CD14-positive monocyte (primary cell): ENCODE results near the gene VPS13A. TPM values are rescaled to one million over a fixed set of nuclear protein-coding genes. Genes with fewer than 3 reads are reported as not detected.

ENCODE experiments used
- DNase-seq, 3 donors: peaks; one replicate each; pipeline ENCODE4 v3.0.0-alpha.2; 2011 to 2022
- H2AFZ ChIP-seq: 2 replicates; pipeline ENCODE4 v1.6.0; 2012; ENCODE audit warnings: mild to moderate bottlenecking, low read depth, low read length, inconsistent platforms; ENCODE audit not compliant: insufficient read depth, poor library complexity, severe bottlenecking
- H3K27ac ChIP-seq, 2 donors: 1 replicate in 1 of 2; 2 replicates in 1 of 2; pipeline ENCODE4 v1.5.1; 2012 to 2013; ENCODE audit warnings: low read length in 2 of 2, control low read depth in 1 of 2, inconsistent platforms in 1 of 2, low read depth in 1 of 2, mild to moderate bottlenecking in 1 of 2
- H3K27me3 ChIP-seq, 2 donors: one replicate each; pipeline versions ENCODE4 v1.6.0 to v1.6.1; 2011 to 2013; ENCODE audit warnings: low read length in 2 of 2; ENCODE audit not compliant: control insufficient read depth in 2 of 2, insufficient read depth in 2 of 2
- H3K36me3 ChIP-seq, 2 donors: replicated peaks in 1 of 2; 1 replicate in 1 of 2; 2 replicates in 1 of 2; pipeline versions ENCODE4 v1.5.1 to v1.6.1; 2012 to 2013; ENCODE audit warnings: low read length in 2 of 2, control low read depth in 1 of 2, inconsistent platforms in 1 of 2, mild to moderate bottlenecking in 1 of 2; ENCODE audit not compliant: insufficient read depth in 2 of 2, control insufficient read depth in 1 of 2
- H3K4me1 ChIP-seq, 2 donors: 1 replicate in 1 of 2; 2 replicates in 1 of 2; pipeline versions ENCODE4 v1.5.1 to v1.6.1; 2012 to 2013; ENCODE audit warnings: low read length in 2 of 2, control low read depth in 1 of 2, inconsistent platforms in 1 of 2, mild to moderate bottlenecking in 1 of 2, moderate library complexity in 1 of 2; ENCODE audit not compliant: insufficient read depth in 2 of 2, control insufficient read depth in 1 of 2
- H3K4me2 ChIP-seq: replicated peaks from 2 replicates; pipeline ENCODE3; 2012; ENCODE audit warnings: low read length, moderate library complexity, mild to moderate bottlenecking; ENCODE audit not compliant: poor library complexity, severe bottlenecking; ENCODE audit errors: extremely low read depth
- H3K4me3 ChIP-seq, 3 experiments: fragments of 200-600 bp in 1 of 3; sonication (generic) in 1 of 3; replicated peaks in 1 of 3; 1 replicate in 2 of 3; 2 replicates in 1 of 3; pipeline ENCODE4 v1.5.1; 2011 to 2013; ENCODE audit warnings: low read length in 3 of 3, mild to moderate bottlenecking in 3 of 3, control low read depth in 2 of 3, low read depth in 2 of 3, inconsistent platforms in 1 of 3, moderate library complexity in 1 of 3
- H3K79me2 ChIP-seq: 2 replicates; pipeline ENCODE4 v1.6.0; 2012; ENCODE audit warnings: mild to moderate bottlenecking, control low read depth, inconsistent platforms, low read length, moderate library complexity; ENCODE audit not compliant: insufficient read depth
- H3K9ac ChIP-seq: 2 replicates; pipeline ENCODE4 v1.6.0; 2017; ENCODE audit warnings: low read length, mild to moderate bottlenecking; ENCODE audit not compliant: insufficient read depth, poor library complexity, severe bottlenecking
- H3K9me3 ChIP-seq, 2 donors: replicated peaks in 1 of 2; 1 replicate in 1 of 2; 2 replicates in 1 of 2; pipeline versions ENCODE4 v1.5.1 to v1.6.1; 2012 to 2013; ENCODE audit warnings: low read length in 2 of 2, control low read depth in 1 of 2; ENCODE audit not compliant: control insufficient read depth in 1 of 2, insufficient read depth in 1 of 2
- H4K20me1 ChIP-seq: 2 replicates; pipeline ENCODE4 v1.6.0; 2012; ENCODE audit warnings: mild to moderate bottlenecking, low read length, control low read depth, moderate library complexity; ENCODE audit not compliant: insufficient read depth
- H3K27ac Mint-ChIP-seq, 7 donors: one replicate each; pipeline ENCODE4 v1.8.0; 2020; ENCODE audit warnings: mild to moderate bottlenecking in 7 of 7, mixed read lengths in 7 of 7, moderate library complexity in 6 of 7, inconsistent platforms in 2 of 7
- H3K27me3 Mint-ChIP-seq, 3 donors: one replicate each; pipeline ENCODE4 v1.8.0; 2021 to 2022; ENCODE audit warnings: low read depth in 3 of 3, mild to moderate bottlenecking in 3 of 3, mixed read lengths in 3 of 3, moderate library complexity in 3 of 3, inconsistent platforms in 1 of 3
- H3K36me3 Mint-ChIP-seq, 2 donors: one replicate each; pipeline ENCODE4 v1.8.0; 2020; ENCODE audit warnings: mixed read lengths in 2 of 2, inconsistent platforms in 1 of 2, mild to moderate bottlenecking in 1 of 2
- H3K4me1 Mint-ChIP-seq: one replicate; pipeline ENCODE4 v1.8.0; 2020; ENCODE audit warnings: mild to moderate bottlenecking, mixed read lengths
- H3K4me3 Mint-ChIP-seq, 2 donors: one replicate each; pipeline ENCODE4 v1.8.0; 2020; ENCODE audit warnings: mild to moderate bottlenecking in 2 of 2, mixed read lengths in 2 of 2, moderate library complexity in 1 of 2
- H3K9me3 Mint-ChIP-seq, 7 donors: one replicate each; pipeline ENCODE4 v1.8.0; 2020 to 2022; ENCODE audit warnings: mixed read lengths in 7 of 7, mild to moderate bottlenecking in 6 of 7, moderate library complexity in 6 of 7, inconsistent platforms in 2 of 7
- CTCF ChIP-seq: fragments of 200-600 bp; IDR thresholded peaks from one replicate; pipeline ENCODE4 v1.8.0; 2022; ENCODE audit warnings: antibody characterized with exemption, mild to moderate bottlenecking
- WGBS: methylation state at CpG from one replicate; pipeline ENCODE4 v1.1.5; 2013; ENCODE audit warnings: missing lambda C conversion rate; ENCODE audit not compliant: insufficient coverage; 5-methylcytosine and 5-hydroxymethylcytosine counted together
- intact Hi-C, 2 donors: fragments of 100-400 bp; cut with micrococcal nuclease; formaldehyde crosslinking; loops; one replicate each; pipeline versions ENCODE4 v1.15.0 to v1.15.1; 2023
- polyA plus RNA-seq, 3 donors: library from polyadenylated mRNA; depleted of rRNA in 1 of 3; unstranded in 2 of 3; stranded (reverse) in 1 of 3; fragments of 300-500 nt in 2 of 3; fragments of >200 nt in 1 of 3; fragmentation: Illumina TruSeq in 2 of 3; gene quantifications; 1 replicate in 2 of 3; 2 replicates in 1 of 3; pipeline ENCODE4 v1.2.3, GENCODE V29; 2012 to 2021

VPS13A gene
- polyA plus RNA-seq, 3 donors, result 0.27 to 1.8 (median 1.1) TPM

DNA sequence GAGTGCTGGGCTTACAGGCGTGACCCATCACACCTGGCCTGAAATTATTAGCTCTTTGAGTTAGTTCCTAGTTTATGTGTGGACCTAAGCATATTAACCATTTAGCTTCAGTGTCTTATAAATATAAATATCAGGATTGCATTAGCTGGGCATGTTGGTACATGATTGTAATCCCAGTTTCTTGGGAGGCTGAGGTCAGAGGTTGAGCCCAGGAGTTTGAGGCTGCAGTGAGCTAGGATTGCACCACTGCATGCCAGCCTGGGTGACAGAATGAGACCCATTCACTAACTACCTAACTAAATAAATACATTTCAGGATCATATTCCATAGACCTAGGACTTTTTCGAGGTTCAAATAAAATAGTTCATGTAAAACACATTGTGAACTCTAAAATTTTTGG, 129.8 kb downstream of the VPS13A start:
- H3K9ac ChIP-seq, result no peak overlapping the region
- no peak for DNase-seq
- Mint-ChIP-seq H3K9me3 (peaks cover 0 to 5% (median 0%) of the 10 kb centered on the region in 7 donors), H3K4me1 (no peaks in the 10 kb centered on the region), H3K27ac (no peak overlapping the region), H3K4me3 (no peak overlapping the region), H3K36me3 (peaks cover 9 to 14% of the 10 kb centered on the region in 2 donors), H3K27me3 (no peaks in the 10 kb centered on the region)
- H3K9me3 ChIP-seq, result no peaks in the 10 kb centered on the region
- 100% methylated on average over 1 of the region's 2 CpGs for WGBS
- no peak overlapping the region for H2AFZ ChIP-seq
- no peak overlapping the region for H3K4me2 ChIP-seq
- H3K79me2 ChIP-seq, result no peaks in the 10 kb centered on the region
- H3K4me1 ChIP-seq, result no peaks in the 10 kb centered on the region
- no peaks in the 10 kb centered on the region for H3K27me3 ChIP-seq
- intact Hi-C loops, result no loop called here
- H3K4me3 ChIP-seq, result no peak overlapping the region
- no peaks in the 10 kb centered on the region for H4K20me1 ChIP-seq
- no peaks in the 10 kb centered on the region for H3K36me3 ChIP-seq
- no peak for TF ChIP-seq CTCF
- no peak overlapping the region for H3K27ac ChIP-seq

DNA sequence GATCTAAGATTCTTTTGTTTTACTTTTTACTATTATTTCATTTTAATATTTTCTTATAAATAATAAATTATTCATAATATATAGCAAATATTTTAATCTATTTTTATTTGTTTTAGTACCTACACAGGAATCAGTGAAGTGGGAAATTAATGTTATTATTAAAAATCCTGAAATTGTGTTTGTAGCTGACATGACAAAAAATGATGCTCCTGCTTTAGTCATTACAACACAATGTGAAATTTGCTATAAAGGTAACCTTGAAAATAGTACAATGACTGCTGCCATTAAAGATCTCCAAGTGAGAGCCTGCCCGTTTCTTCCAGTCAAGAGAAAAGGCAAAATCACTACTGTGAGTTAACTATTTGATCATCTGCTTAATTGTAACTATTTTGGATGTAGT, 138.7 kb downstream of the VPS13A start:
- no CpG with 5 or more reads among the region's 1 CpG for WGBS
- Mint-ChIP-seq H3K27me3 (no peaks in the 10 kb centered on the region), H3K4me3 (no peak overlapping the region), H3K36me3 (peaks cover 11 to 16% of the 10 kb centered on the region in 2 donors), H3K27ac (no peak overlapping the region), H3K4me1 (no peaks in the 10 kb centered on the region), H3K9me3 (peaks cover 0 to 3% (median 0%) of the 10 kb centered on the region in 7 donors)
- intact Hi-C loops, result no loop called here
- no peaks in the 10 kb centered on the region for H3K27me3 ChIP-seq
- no peaks in the 10 kb centered on the region for H4K20me1 ChIP-seq
- no peaks in the 10 kb centered on the region for H3K36me3 ChIP-seq
- no peak overlapping the region for H3K9ac ChIP-seq
- H3K4me3 ChIP-seq, result no peak overlapping the region
- no peak overlapping the region for H3K27ac ChIP-seq
- no peak for DNase-seq
- H3K79me2 ChIP-seq, result no peaks in the 10 kb centered on the region
- H3K4me2 ChIP-seq, result no peak overlapping the region
- H3K4me1 ChIP-seq, result no peaks in the 10 kb centered on the region
- TF ChIP-seq CTCF, result no peak
- no peaks in the 10 kb centered on the region for H3K9me3 ChIP-seq
- H2AFZ ChIP-seq, result no peak overlapping the region
